ENCODE results near the gene RNF186.

GRCh38 chr1:19776933-19777332 lies 38.1 kb downstream of the RNF186 start:
- no peak for TF ChIP-seq CTCF (conservative IDR thresholded peaks at IDR 0.05 in 1 of 2, IDR thresholded peaks at IDR 0.05 in 1 of 2; ENCODE audit: extremely low read depth in 1 of 2, insufficient read depth in 1 of 2, low read depth in 1 of 2, low read length in 2 of 2)
- TF ChIP-seq EZH2 (IDR thresholded peaks at IDR 0.05; ENCODE audit: borderline replicate concordance, low read length): no peak

Data from mammary epithelial cell (primary cell).